Stimulated activated CD4-positive, alpha-beta T cell treated with anti-CD3 and anti-CD28 coated beads, Interleukin-4, amount 100 ng/mL, for 1 hour (primary cell): ENCODE measurements around the gene GLI2.

Experiments used
- DNase-seq: peaks from one replicate; pipeline ENCODE4 v3.0.0-alpha.2; 2020

The GLI2 gene

GRCh38 chr2:120759543-120760331, 24.1 kb downstream of the GLI2 start:
- DNase-seq = no peak

GRCh38 chr2:120760446-120761135, 24.9 kb downstream of the GLI2 start:
- no peak for DNase-seq

- DNase-seq = no peak
Observed at GRCh38 chr2:120761164-120761861, 25.6 kb downstream of the GLI2 start.

- no peak for DNase-seq
Observed at GRCh38 chr2:120761911-120762310, 26.2 kb downstream of the GLI2 start.

GRCh38 chr2:120762341-120763061, 26.8 kb downstream of the GLI2 start:
- no peak for DNase-seq

GRCh38 chr2:120763508-120763907, 27.8 kb downstream of the GLI2 start:
- no peak for DNase-seq

GRCh38 chr2:120763931-120764330, 28.3 kb downstream of the GLI2 start:
- no peak for DNase-seq

- no peak for DNase-seq
Observed at GRCh38 chr2:120764492-120764891, 28.8 kb downstream of the GLI2 start.

- DNase-seq = no peak
Observed at GRCh38 chr2:120764991-120765677, 29.5 kb downstream of the GLI2 start.

- DNase-seq = no peak
Observed at GRCh38 chr2:120765678-120766469, 30.2 kb downstream of the GLI2 start.

GRCh38 chr2:120766470-120767351, 31.0 kb downstream of the GLI2 start:
- no peak for DNase-seq

- no peak for DNase-seq
Observed at GRCh38 chr2:120767486-120768005, 31.9 kb downstream of the GLI2 start.

- no peak for DNase-seq
Observed at GRCh38 chr2:120768112-120769048, 32.7 kb downstream of the GLI2 start.

GRCh38 chr2:120769076-120769786, 33.6 kb downstream of the GLI2 start:
- no peak for DNase-seq

GRCh38 chr2:120769787-120770120, 34.1 kb downstream of the GLI2 start:
- no peak for DNase-seq

- DNase-seq = no peak
Observed at GRCh38 chr2:120770176-120770575, 34.5 kb downstream of the GLI2 start.

GRCh38 chr2:120770641-120771040, 35.0 kb downstream of the GLI2 start:
- DNase-seq = no peak

GRCh38 chr2:120771111-120771780, 35.6 kb downstream of the GLI2 start:
- no peak for DNase-seq
